GM18858 (cell line): ENCODE measurements around the gene CALHM3.
"Not testable (repeated sequence)": the region's sequence is repeated elsewhere in the genome, so short reads cannot be mapped to it uniquely, and the experiment has no call there.

Source experiments
- ATAC-seq: cut with Tn5 transposase; IDR thresholded peaks from one replicate; pipeline ENCODE4 v1.9.1; 2021; ENCODE audit not compliant: unreplicated experiment

CALHM3 gene

DNA sequence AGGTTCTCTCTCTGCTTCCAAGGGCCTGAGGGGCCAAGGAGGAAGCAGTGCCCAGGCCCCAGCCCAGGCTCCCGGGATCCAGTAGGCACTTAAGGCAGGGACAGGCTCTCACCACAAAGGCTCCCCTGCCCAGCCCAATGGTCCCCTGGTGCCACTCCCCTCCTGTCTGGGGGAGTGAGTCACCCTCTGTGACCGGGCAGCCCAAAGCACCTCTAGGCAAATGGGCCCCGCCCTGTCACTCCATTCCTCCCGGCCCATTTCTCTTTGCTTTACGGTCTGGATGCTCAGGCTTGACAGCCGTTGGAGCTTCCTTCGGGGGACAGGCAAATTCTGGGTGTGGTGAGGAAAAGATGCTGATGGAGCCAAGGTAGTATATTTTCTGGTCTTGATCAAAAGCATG lies at the start of gene CALHM3:
TSS of gene CALHM3 (minus strand) at position 106 of the 400 bp plus-strand sequence. CDS start 208 bp downstream, outside the sequence.
- no peak for ATAC-seq

DNA sequence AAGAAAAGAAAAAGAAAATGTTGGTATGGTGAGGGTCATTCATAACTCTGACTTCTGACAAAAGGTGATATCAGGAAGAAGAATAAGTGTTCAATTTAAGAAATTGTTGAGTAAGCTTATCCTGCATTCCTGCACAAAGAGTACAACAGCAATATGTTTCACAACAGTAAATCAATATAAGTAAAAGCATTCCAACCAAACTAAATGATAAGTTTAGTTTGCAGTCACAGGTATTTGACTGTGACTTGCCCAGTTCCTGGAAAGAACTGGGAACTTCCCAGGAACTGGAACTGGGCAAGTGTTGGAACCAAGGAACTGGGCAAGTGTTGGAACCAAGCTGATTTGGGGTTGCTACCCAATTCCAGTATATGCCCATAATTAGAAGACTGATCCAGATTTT lies 49.5 kb upstream of the CALHM3 start:
- ATAC-seq, result no peak

GRCh38 chr10:103527476-103527875 lies 48.4 kb upstream of the CALHM3 start:
- ATAC-seq, result not testable (repeated sequence)

- no peak for ATAC-seq
Measured at GRCh38 chr10:103525901-103526300, 46.9 kb upstream of the CALHM3 start.

DNA sequence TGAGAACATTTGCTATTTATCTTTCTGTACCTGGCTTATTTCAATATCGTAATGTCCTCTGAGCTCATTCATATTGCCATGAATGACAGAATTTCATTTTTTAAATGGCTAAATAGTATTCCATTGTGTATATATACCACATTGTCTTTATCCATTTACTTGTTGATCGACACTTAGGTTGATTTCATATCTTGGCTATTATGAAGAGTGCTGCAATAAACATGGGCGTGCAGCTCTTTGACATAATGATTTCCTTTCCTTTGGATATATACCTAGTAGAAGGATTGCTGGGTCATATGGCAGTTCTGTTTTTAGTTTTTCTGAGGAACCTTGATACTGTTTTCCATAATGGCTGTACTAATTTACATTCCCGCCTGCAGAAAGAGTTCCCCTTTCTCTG lies 44.6 kb upstream of the CALHM3 start:
- no peak for ATAC-seq

- not testable (repeated sequence) for ATAC-seq
Measured at GRCh38 chr10:103522006-103522405, 43.0 kb upstream of the CALHM3 start.

- no peak for ATAC-seq
Measured at GRCh38 chr10:103519798-103520197, 40.8 kb upstream of the CALHM3 start.

- ATAC-seq, result no peak
Measured at GRCh38 chr10:103517234-103518085, 38.4 kb upstream of the CALHM3 start.

DNA sequence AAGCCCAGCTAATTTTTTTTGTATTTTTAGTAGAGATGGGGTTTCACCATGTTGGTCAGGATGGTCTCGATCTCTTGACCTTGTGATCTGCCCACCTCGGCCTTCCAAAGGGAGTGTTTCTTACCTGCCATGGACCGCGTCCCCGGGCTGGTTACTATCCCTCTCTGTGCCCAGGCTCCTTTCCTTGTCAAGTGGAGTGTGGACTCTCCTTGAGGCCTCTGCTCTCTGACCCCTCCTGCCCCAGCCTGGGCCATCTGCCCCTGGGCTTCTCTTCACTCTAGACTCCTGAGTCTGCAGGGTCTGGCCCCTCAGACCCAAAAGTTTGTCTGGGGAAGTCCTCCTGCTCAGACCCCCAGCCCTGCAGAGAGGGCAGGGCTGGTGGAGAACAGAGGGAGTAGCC lies 35.2 kb upstream of the CALHM3 start:
- ATAC-seq, result no peak

- no peak for ATAC-seq
Measured at GRCh38 chr10:103513380-103514060, 34.5 kb upstream of the CALHM3 start.

GRCh38 chr10:103512591-103513379 lies 33.7 kb upstream of the CALHM3 start:
- no peak for ATAC-seq

- no peak for ATAC-seq
Measured at GRCh38 chr10:103512166-103512565, 33.1 kb upstream of the CALHM3 start.

GRCh38 chr10:103510791-103511752 lies 32.0 kb upstream of the CALHM3 start:
- ATAC-seq, result no peak

DNA sequence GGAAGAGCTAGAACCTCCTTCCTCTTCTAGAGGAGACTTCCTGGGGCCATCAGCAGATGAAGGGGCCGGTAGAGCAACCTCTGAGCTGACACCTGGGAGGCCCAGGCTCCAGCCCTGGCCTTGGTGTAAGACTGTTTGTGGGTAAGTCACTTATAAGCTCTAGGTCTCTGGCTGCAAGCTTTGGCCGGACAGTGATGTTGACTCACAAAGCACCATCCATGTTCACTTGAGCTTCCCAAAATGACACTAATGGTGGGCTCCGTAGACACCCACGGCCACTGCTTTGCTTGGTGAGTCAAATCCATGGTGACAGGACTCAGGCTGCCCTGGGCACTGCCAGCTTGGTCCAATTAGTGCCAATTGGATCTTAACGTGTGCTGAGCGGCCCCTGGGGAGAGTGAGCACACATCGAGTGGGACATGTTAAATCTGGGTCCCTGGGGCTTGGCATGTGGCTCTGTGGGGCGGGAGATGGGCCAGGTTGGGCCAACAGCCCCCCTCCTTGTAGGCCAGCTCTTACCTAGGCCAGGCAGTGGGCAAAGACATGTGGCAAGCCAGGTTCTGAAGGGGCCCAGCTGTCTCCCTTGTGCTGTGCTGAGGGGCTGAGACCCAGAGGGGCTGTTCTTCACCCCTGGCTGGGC lies 31.1 kb upstream of the CALHM3 start:
- no peak for ATAC-seq

DNA sequence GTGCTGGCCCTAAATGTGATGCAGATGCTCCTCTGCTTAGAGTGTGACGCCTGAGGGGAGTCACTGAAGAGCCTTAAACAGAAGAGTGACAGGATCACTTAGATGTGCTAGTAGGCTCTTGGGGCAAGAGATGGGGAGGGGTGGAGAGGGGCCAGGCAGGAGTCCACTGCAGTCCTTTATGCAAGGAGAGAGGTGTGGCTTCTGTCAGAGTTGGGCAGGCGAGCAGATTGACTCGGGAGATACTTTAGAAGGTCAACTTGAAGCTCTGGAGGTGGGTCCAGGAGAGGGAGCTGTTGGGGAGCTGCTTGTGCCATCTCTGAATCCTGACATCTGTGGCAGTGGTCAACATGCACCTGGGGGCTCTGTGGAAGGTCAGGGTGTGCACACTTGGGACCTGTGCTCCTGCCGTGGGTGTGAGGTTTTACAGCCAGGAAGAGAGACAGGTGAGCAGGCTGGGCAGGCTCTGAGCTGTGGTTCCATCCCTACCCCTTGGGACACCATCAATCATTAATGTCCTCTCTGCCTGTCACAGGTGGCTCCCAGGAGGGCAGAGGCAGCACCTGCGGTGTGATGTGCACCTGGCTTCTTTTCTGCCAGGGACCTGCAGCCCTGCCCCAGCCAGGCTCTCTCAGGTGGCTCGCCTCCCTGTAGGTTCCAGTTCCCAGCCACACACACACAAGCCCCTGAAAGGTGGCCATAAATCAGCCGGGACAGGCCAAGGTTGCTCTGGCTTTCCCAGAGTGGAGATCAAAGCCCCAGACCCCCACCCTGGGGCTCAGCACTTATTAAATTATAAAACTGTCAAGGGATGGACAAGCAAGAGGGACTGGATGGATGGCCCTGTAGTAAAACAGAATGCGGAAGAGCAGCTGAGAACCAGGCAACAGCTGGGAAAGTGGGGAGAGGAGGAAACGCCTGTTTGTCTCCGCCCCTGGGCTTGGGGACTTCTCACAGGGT lies 28.5 kb upstream of the CALHM3 start:
- no peak for ATAC-seq

DNA sequence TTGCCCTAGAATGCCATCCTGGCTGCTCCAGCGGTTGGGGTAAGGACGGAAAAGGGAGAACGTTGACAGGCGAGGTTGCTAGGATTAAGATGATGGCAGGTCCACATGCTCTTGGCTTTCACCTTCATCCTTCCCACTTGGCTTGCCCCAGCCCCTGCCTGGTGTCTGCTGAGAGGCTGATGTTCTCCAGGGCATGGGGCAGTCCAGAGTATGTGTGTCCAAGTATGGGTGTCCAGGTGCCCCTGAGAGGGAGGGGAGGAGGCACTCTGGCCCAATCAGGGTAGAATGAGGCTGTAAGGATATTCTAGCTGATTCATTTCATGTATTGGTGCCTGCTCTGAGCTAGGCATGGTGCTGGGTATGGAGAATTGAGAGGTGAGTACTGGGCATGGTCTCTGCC lies 27.0 kb upstream of the CALHM3 start:
- no peak for ATAC-seq

- no peak for ATAC-seq
Measured at GRCh38 chr10:103504181-103504783, 25.2 kb upstream of the CALHM3 start.

- not testable (repeated sequence) for ATAC-seq
Measured at GRCh38 chr10:103503777-103504176, 24.7 kb upstream of the CALHM3 start.
